ENCODE measurements around the gene DNAH7. TPM values are rescaled to one million over a fixed set of nuclear protein-coding genes. Genes with fewer than 3 reads are reported as not detected.
A peak's percentile ranks its signal among the peaks of the same experiment; 100 is the strongest.

DNAH7 gene
- polyA plus RNA-seq (2011; rRNA removed): 0.74 and 1.2 TPM in 2 replicates
- 0.22 and 1.0 TPM in 2 replicates for polyA minus RNA-seq (2011; rRNA and poly(A)+ RNA removed)

- peak within 1 kb of the TSS; percentile 60 for H3K27ac ChIP-seq (ENCODE audit: low read depth, low read length)
- no peaks in the 10 kb centered on the region for H3K9me3 ChIP-seq (ENCODE audit: control insufficient read depth, insufficient read depth, low read length)
- peak within 1 kb of the TSS; percentile 96 for H3K4me3 ChIP-seq (ENCODE audit: low read depth, low read length)
- ChIA-PET CTCF (interaction anchor here (0.6 to 3.5 kb wide), 78 partner anchors 9 to 1522 kb away, joined by 3 to 87 read pairs (median 4); partner anchors contain the start of genes CCDC150 and SLC39A10), POLR2A (interaction anchor here (1.0 to 1.1 kb wide), 3 partner anchors 10 to 731 kb away, joined by 3 read pairs; partner anchors contain the start of gene GTF3C3)
- TF ChIP-seq, protein P1, sequence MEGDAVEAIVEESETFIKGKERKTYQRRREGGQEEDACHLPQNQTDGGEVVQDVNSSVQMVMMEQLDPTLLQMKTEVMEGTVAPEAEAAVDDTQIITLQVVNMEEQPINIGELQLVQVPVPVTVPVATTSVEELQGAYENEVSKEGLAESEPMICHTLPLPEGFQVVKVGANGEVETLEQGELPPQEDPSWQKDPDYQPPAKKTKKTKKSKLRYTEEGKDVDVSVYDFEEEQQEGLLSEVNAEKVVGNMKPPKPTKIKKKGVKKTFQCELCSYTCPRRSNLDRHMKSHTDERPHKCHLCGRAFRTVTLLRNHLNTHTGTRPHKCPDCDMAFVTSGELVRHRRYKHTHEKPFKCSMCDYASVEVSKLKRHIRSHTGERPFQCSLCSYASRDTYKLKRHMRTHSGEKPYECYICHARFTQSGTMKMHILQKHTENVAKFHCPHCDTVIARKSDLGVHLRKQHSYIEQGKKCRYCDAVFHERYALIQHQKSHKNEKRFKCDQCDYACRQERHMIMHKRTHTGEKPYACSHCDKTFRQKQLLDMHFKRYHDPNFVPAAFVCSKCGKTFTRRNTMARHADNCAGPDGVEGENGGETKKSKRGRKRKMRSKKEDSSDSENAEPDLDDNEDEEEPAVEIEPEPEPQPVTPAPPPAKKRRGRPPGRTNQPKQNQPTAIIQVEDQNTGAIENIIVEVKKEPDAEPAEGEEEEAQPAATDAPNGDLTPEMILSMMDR (IDR thresholded peaks at IDR 0.05; ENCODE audit: low read depth, low read length): peak; percentile 99
- H3K27me3 ChIP-seq (ENCODE audit: control insufficient read depth, insufficient read depth, low read length): no peaks in the 10 kb centered on the region
- peak; percentile 58 for DNase-seq (ENCODE audit: low read depth, low spot score)
Measured at GRCh38 chr2:196068271-196069209, at the start of gene DNAH7. DNAH7 (minus strand) TSS chr2:196068837; CDS start chr2:196068711, 126 bp downstream.

- Histone ChIP-seq H3K27ac (ENCODE audit: low read depth, low read length) (no peak overlapping the region), H3K4me3 (ENCODE audit: low read depth, low read length) (no peak overlapping the region), H3K27me3 (ENCODE audit: control insufficient read depth, insufficient read depth, low read length) (no peaks in the 10 kb centered on the region), H3K9me3 (ENCODE audit: control insufficient read depth, insufficient read depth, low read length) (no peaks in the 10 kb centered on the region)
- CTCF ChIA-PET: no interaction called here
- POLR2A ChIA-PET: no interaction called here
- DNase-seq (ENCODE audit: low read depth, low spot score): no peak
- TF ChIP-seq, protein P1 (IDR thresholded peaks at IDR 0.05; ENCODE audit: low read depth, low read length): no peak
Measured at GRCh38 chr2:196117214-196117705, 48.6 kb upstream of the DNAH7 start.

DNA sequence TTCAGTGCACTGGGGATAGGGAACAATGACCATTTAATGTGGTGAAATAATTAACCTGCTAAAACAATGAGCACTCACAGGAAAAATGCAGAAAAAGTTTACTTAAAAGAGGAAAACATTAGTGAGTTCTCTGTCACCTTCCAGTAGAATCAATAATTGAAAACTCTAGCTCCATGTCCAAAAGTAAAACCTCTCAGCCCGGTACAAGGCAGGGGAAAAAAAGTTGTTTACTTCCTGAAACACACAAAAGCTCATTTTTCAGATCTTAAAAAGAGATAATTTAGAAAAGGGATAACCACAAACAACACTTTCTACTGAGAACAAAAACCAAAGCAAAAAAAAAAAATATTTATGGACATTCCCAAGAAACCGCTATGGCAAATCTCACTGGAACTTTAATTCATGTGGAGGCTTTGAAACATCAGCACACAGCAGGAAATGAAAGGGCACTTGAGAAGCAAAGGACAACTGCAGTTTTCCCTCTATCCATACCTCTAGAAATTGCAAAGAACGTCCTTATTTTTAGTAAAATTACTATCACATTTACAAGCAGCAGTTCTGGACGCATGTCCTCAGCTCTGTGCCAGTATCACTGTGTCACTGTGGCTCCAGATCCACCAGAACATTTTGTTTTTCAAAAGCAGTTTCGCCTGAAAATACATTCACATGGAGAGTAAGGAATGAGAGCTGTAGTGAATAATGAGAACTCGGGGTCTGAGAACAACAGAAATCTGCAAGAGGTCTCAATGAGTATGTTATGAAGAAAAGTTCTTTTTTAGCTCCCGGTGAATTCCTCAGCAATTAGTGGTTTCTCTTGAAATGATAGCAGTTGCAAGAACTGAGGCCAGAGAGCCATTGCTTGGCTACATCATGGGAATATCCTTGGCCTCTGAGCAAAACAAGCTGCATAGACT lies 44.7 kb upstream of the DNAH7 start:
- DNase-seq (ENCODE audit: low read depth, low spot score): peak; percentile 50
- CTCF ChIA-PET: interaction anchor here (0.6 to 2.5 kb wide), 7 partner anchors 34 to 340 kb away, joined by 3 to 10 read pairs (median 3); no protein-coding TSS in a partner anchor

DNA sequence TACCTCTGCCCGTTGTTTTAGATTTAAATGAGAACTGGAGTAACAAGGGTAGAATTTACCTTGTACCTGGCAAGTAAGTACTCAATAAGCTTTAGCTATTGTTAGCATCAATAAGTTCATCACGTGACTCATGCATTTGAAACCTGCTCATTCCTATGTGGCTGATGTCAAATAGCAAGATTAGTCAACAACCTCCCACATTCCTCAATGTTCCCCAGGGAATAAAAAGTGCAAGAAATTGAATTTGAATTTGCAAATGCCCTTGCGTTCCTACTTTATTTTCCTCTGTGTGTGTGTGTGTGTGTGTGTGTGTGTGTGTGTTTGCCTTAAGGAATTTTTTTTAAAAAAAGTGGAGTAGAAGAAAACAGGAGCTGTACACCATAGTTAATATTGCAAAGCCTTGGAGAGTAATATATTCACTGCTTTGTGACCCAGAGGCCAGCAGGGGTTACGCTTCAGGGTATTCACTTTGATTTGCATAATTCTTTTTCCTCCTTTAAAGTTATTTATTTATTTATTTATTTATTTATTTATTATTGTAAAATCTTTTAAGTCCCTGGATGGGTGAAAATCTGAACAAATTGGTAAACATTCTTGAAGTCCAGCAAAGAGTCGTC lies 43.9 kb upstream of the DNAH7 start:
- ChIA-PET POLR2A (interaction anchor here (0.6 kb wide), 1 partner anchor 38 kb away, joined by 12 read pairs; no protein-coding TSS in a partner anchor), CTCF (interaction anchor here (0.6 to 2.5 kb wide), 5 partner anchors 33 to 225 kb away, joined by 3 to 10 read pairs (median 4); no protein-coding TSS in a partner anchor)
- Histone ChIP-seq H3K4me3 (ENCODE audit: low read depth, low read length) (no peak overlapping the region), H3K27me3 (ENCODE audit: control insufficient read depth, insufficient read depth, low read length) (no peaks in the 10 kb centered on the region), H3K27ac (ENCODE audit: low read depth, low read length) (no peak overlapping the region), H3K9me3 (ENCODE audit: control insufficient read depth, insufficient read depth, low read length) (no peaks in the 10 kb centered on the region)
- peak; percentile 51 for DNase-seq (ENCODE audit: low read depth, low spot score)
- TF ChIP-seq, protein P1 (IDR thresholded peaks at IDR 0.05; ENCODE audit: low read depth, low read length): no peak

More for the DNA sequence above, 44.7 kb upstream of the DNAH7 start:
- Histone ChIP-seq H3K4me3 (ENCODE audit: low read depth, low read length) (no peak overlapping the region), H3K27ac (ENCODE audit: low read depth, low read length) (peak overlapping the region; percentile 76), H3K9me3 (ENCODE audit: control insufficient read depth, insufficient read depth, low read length) (no peaks in the 10 kb centered on the region), H3K27me3 (ENCODE audit: control insufficient read depth, insufficient read depth, low read length) (no peaks in the 10 kb centered on the region)
- POLR2A ChIA-PET: interaction anchor here (0.6 to 0.7 kb wide), 2 partner anchors 10 to 39 kb away, joined by 4 to 12 read pairs; no protein-coding TSS in a partner anchor
- TF ChIP-seq, protein P1 (IDR thresholded peaks at IDR 0.05; ENCODE audit: low read depth, low read length): no peak
